Fibroblast of skin of left quadriceps (primary cell): ENCODE measurements around the gene NPAS3.

Experiments
- DNase-seq, 2 experiments: peaks; one replicate each; pipeline ENCODE4 v3.0.0-alpha.2; 2013; ENCODE audit warnings: low read depth in 2 of 2

NPAS3 gene

GRCh38 chr14:33793398-33794110, 854.9 kb downstream of the NPAS3 start:
- DNase-seq, result no peak

GRCh38 chr14:33794791-33795305, 856.2 kb downstream of the NPAS3 start:
- DNase-seq, result no peak

GRCh38 chr14:33796356-33796755, 857.7 kb downstream of the NPAS3 start:
- DNase-seq, result peak; percentile 29 to 37

GRCh38 chr14:33799705-33800570, 861.3 kb downstream of the NPAS3 start:
- DNase-seq, result no peak

- DNase-seq, result no peak
These were observed 862.1 kb downstream of the NPAS3 start for GRCh38 chr14:33800735-33801163.

GRCh38 chr14:33802737-33803136, 864.1 kb downstream of the NPAS3 start:
- DNase-seq, result no peak

- DNase-seq, result no peak
These were observed 866.9 kb downstream of the NPAS3 start for GRCh38 chr14:33805593-33805992.

- DNase-seq, result no peak
These were observed 868.2 kb downstream of the NPAS3 start for GRCh38 chr14:33806905-33807304.

GRCh38 chr14:33808187-33808586, 869.5 kb downstream of the NPAS3 start:
- no peak for DNase-seq

- DNase-seq, result no peak
These were observed 870.8 kb downstream of the NPAS3 start for GRCh38 chr14:33809396-33809981.

GRCh38 chr14:33810308-33810707, 871.6 kb downstream of the NPAS3 start:
- DNase-seq, result no peak

GRCh38 chr14:33811721-33812120, 873.0 kb downstream of the NPAS3 start:
- DNase-seq, result no peak

GRCh38 chr14:33812181-33812580, 873.5 kb downstream of the NPAS3 start:
- no peak for DNase-seq

GRCh38 chr14:33812601-33813000, 873.9 kb downstream of the NPAS3 start:
- DNase-seq, result no peak

- no peak for DNase-seq
These were observed 875.3 kb downstream of the NPAS3 start for GRCh38 chr14:33814010-33814409.

GRCh38 chr14:33833706-33834465, 895.2 kb downstream of the NPAS3 start:
- no peak for DNase-seq

- DNase-seq, result no peak
These were observed 896.0 kb downstream of the NPAS3 start for GRCh38 chr14:33834466-33835260.

- DNase-seq, result no peak
These were observed 896.6 kb downstream of the NPAS3 start for GRCh38 chr14:33835261-33835655.

GRCh38 chr14:33835677-33836076, 897.0 kb downstream of the NPAS3 start:
- DNase-seq, result no peak

GRCh38 chr14:33836203-33836899, 897.7 kb downstream of the NPAS3 start:
- DNase-seq, result no peak
